ENCODE results near the gene NDUFS6.

The NDUFS6 gene

GRCh38 chr5:1801222-1801966, at the start of gene NDUFS6:
Gene NDUFS6, plus strand, starts transcription at chr5:1801407. Its CDS starts 11 bp downstream, at chr5:1801418.
- Histone ChIP-seq H3K9me3 (ENCODE audit: control insufficient read depth in 2 of 2, low read length in 2 of 2) (no peaks in the 10 kb centered on the region), H3K9ac (ENCODE audit: low read depth in 1 of 2, low read length in 2 of 2) (peak within 1 kb of the TSS; percentile 82 to 95), H3K4me3 (ENCODE audit: low read length in 2 of 2) (peak within 1 kb of the TSS; percentile 81 to 97), H3K27ac (ENCODE audit: low read depth in 2 of 2, low read length in 2 of 2) (peak within 1 kb of the TSS; percentile 79 to 81), H3K36me3 (ENCODE audit: control insufficient read depth in 2 of 2, insufficient read depth in 2 of 2, low read length in 2 of 2) (peaks cover 42 to 53% of the 10 kb centered on the region in 2 donors), H3K4me1 (ENCODE audit: control insufficient read depth in 2 of 2, insufficient read depth in 2 of 2, low read length in 2 of 2) (peaks cover 16 to 22% of the 10 kb centered on the region in 2 donors), H3K27me3 (ENCODE audit: control insufficient read depth in 2 of 2, insufficient read depth in 2 of 2, low read length in 2 of 2) (no peaks in the 10 kb centered on the region)

- Histone ChIP-seq H3K27me3 (ENCODE audit: control insufficient read depth in 2 of 2, insufficient read depth in 2 of 2, low read length in 2 of 2) (no peaks in the 10 kb centered on the region), H3K36me3 (ENCODE audit: control insufficient read depth in 2 of 2, insufficient read depth in 2 of 2, low read length in 2 of 2) (no peaks in the 10 kb centered on the region), H3K9me3 (ENCODE audit: control insufficient read depth in 2 of 2, low read length in 2 of 2) (no peaks in the 10 kb centered on the region), H3K4me1 (ENCODE audit: control insufficient read depth in 2 of 2, insufficient read depth in 2 of 2, low read length in 2 of 2) (no peaks in the 10 kb centered on the region), H3K9ac (ENCODE audit: low read depth in 1 of 2, low read length in 2 of 2) (no peak overlapping the region), H3K4me3 (ENCODE audit: low read length in 2 of 2) (no peak overlapping the region), H3K27ac (ENCODE audit: low read depth in 2 of 2, low read length in 2 of 2) (no peak overlapping the region)
Observed at GRCh38 chr5:1751864-1752822, 49.1 kb upstream of the NDUFS6 start.

- Histone ChIP-seq H3K4me3 (ENCODE audit: low read length in 2 of 2) (no peak overlapping the region), H3K9ac (ENCODE audit: low read depth in 1 of 2, low read length in 2 of 2) (no peak overlapping the region), H3K9me3 (ENCODE audit: control insufficient read depth in 2 of 2, low read length in 2 of 2) (no peaks in the 10 kb centered on the region), H3K4me1 (ENCODE audit: control insufficient read depth in 2 of 2, insufficient read depth in 2 of 2, low read length in 2 of 2) (no peaks in the 10 kb centered on the region), H3K27ac (ENCODE audit: low read depth in 2 of 2, low read length in 2 of 2) (no peak overlapping the region), H3K36me3 (ENCODE audit: control insufficient read depth in 2 of 2, insufficient read depth in 2 of 2, low read length in 2 of 2) (no peaks in the 10 kb centered on the region), H3K27me3 (ENCODE audit: control insufficient read depth in 2 of 2, insufficient read depth in 2 of 2, low read length in 2 of 2) (no peaks in the 10 kb centered on the region)
Observed at GRCh38 chr5:1752881-1753280, 48.3 kb upstream of the NDUFS6 start.

GRCh38 chr5:1753490-1753889, 47.7 kb upstream of the NDUFS6 start:
- no peak overlapping the region for H3K27ac ChIP-seq (ENCODE audit: low read depth in 2 of 2, low read length in 2 of 2)
- H3K9ac ChIP-seq (ENCODE audit: low read depth in 1 of 2, low read length in 2 of 2): no peak overlapping the region
- H3K9me3 ChIP-seq (ENCODE audit: control insufficient read depth in 2 of 2, low read length in 2 of 2): no peaks in the 10 kb centered on the region
- no peak overlapping the region for H3K4me3 ChIP-seq (ENCODE audit: low read length in 2 of 2)
- no peaks in the 10 kb centered on the region for H3K27me3 ChIP-seq (ENCODE audit: control insufficient read depth in 2 of 2, insufficient read depth in 2 of 2, low read length in 2 of 2)
- H3K36me3 ChIP-seq (ENCODE audit: control insufficient read depth in 2 of 2, insufficient read depth in 2 of 2, low read length in 2 of 2): no peaks in the 10 kb centered on the region
- no peaks in the 10 kb centered on the region for H3K4me1 ChIP-seq (ENCODE audit: control insufficient read depth in 2 of 2, insufficient read depth in 2 of 2, low read length in 2 of 2)

GRCh38 chr5:1754531-1755220, 46.5 kb upstream of the NDUFS6 start:
- Histone ChIP-seq H3K27ac (ENCODE audit: low read depth in 2 of 2, low read length in 2 of 2) (no peak overlapping the region), H3K9me3 (ENCODE audit: control insufficient read depth in 2 of 2, low read length in 2 of 2) (no peaks in the 10 kb centered on the region), H3K36me3 (ENCODE audit: control insufficient read depth in 2 of 2, insufficient read depth in 2 of 2, low read length in 2 of 2) (no peaks in the 10 kb centered on the region), H3K9ac (ENCODE audit: low read depth in 1 of 2, low read length in 2 of 2) (no peak overlapping the region), H3K4me3 (ENCODE audit: low read length in 2 of 2) (no peak overlapping the region), H3K4me1 (ENCODE audit: control insufficient read depth in 2 of 2, insufficient read depth in 2 of 2, low read length in 2 of 2) (no peaks in the 10 kb centered on the region), H3K27me3 (ENCODE audit: control insufficient read depth in 2 of 2, insufficient read depth in 2 of 2, low read length in 2 of 2) (no peaks in the 10 kb centered on the region)

GRCh38 chr5:1755321-1755949, 45.8 kb upstream of the NDUFS6 start:
- Histone ChIP-seq H3K36me3 (ENCODE audit: control insufficient read depth in 2 of 2, insufficient read depth in 2 of 2, low read length in 2 of 2) (no peaks in the 10 kb centered on the region), H3K9me3 (ENCODE audit: control insufficient read depth in 2 of 2, low read length in 2 of 2) (no peaks in the 10 kb centered on the region), H3K27ac (ENCODE audit: low read depth in 2 of 2, low read length in 2 of 2) (no peak overlapping the region), H3K27me3 (ENCODE audit: control insufficient read depth in 2 of 2, insufficient read depth in 2 of 2, low read length in 2 of 2) (no peaks in the 10 kb centered on the region), H3K4me1 (ENCODE audit: control insufficient read depth in 2 of 2, insufficient read depth in 2 of 2, low read length in 2 of 2) (no peaks in the 10 kb centered on the region), H3K4me3 (ENCODE audit: low read length in 2 of 2) (no peak overlapping the region), H3K9ac (ENCODE audit: low read depth in 1 of 2, low read length in 2 of 2) (no peak overlapping the region)

GRCh38 chr5:1756481-1756880, 44.7 kb upstream of the NDUFS6 start:
- Histone ChIP-seq H3K9ac (ENCODE audit: low read depth in 1 of 2, low read length in 2 of 2) (no peak overlapping the region), H3K9me3 (ENCODE audit: control insufficient read depth in 2 of 2, low read length in 2 of 2) (no peaks in the 10 kb centered on the region), H3K4me1 (ENCODE audit: control insufficient read depth in 2 of 2, insufficient read depth in 2 of 2, low read length in 2 of 2) (no peaks in the 10 kb centered on the region), H3K27me3 (ENCODE audit: control insufficient read depth in 2 of 2, insufficient read depth in 2 of 2, low read length in 2 of 2) (no peaks in the 10 kb centered on the region), H3K4me3 (ENCODE audit: low read length in 2 of 2) (no peak overlapping the region), H3K36me3 (ENCODE audit: control insufficient read depth in 2 of 2, insufficient read depth in 2 of 2, low read length in 2 of 2) (no peaks in the 10 kb centered on the region), H3K27ac (ENCODE audit: low read depth in 2 of 2, low read length in 2 of 2) (no peak overlapping the region)

- Histone ChIP-seq H3K4me1 (ENCODE audit: control insufficient read depth in 2 of 2, insufficient read depth in 2 of 2, low read length in 2 of 2) (no peaks in the 10 kb centered on the region), H3K4me3 (ENCODE audit: low read length in 2 of 2) (no peak overlapping the region), H3K27me3 (ENCODE audit: control insufficient read depth in 2 of 2, insufficient read depth in 2 of 2, low read length in 2 of 2) (no peaks in the 10 kb centered on the region), H3K27ac (ENCODE audit: low read depth in 2 of 2, low read length in 2 of 2) (no peak overlapping the region), H3K36me3 (ENCODE audit: control insufficient read depth in 2 of 2, insufficient read depth in 2 of 2, low read length in 2 of 2) (no peaks in the 10 kb centered on the region), H3K9ac (ENCODE audit: low read depth in 1 of 2, low read length in 2 of 2) (no peak overlapping the region), H3K9me3 (ENCODE audit: control insufficient read depth in 2 of 2, low read length in 2 of 2) (no peaks in the 10 kb centered on the region)
Observed at GRCh38 chr5:1757511-1757910, 43.7 kb upstream of the NDUFS6 start.

- no peaks in the 10 kb centered on the region for H3K4me1 ChIP-seq (ENCODE audit: control insufficient read depth in 2 of 2, insufficient read depth in 2 of 2, low read length in 2 of 2)
- no peak overlapping the region for H3K27ac ChIP-seq (ENCODE audit: low read depth in 2 of 2, low read length in 2 of 2)
- no peak overlapping the region for H3K4me3 ChIP-seq (ENCODE audit: low read length in 2 of 2)
- no peaks in the 10 kb centered on the region for H3K9me3 ChIP-seq (ENCODE audit: control insufficient read depth in 2 of 2, low read length in 2 of 2)
- H3K27me3 ChIP-seq (ENCODE audit: control insufficient read depth in 2 of 2, insufficient read depth in 2 of 2, low read length in 2 of 2): no peaks in the 10 kb centered on the region
- no peak overlapping the region for H3K9ac ChIP-seq (ENCODE audit: low read depth in 1 of 2, low read length in 2 of 2)
- H3K36me3 ChIP-seq (ENCODE audit: control insufficient read depth in 2 of 2, insufficient read depth in 2 of 2, low read length in 2 of 2): no peaks in the 10 kb centered on the region
Observed at GRCh38 chr5:1758574-1758973, 42.6 kb upstream of the NDUFS6 start.

Data from mucosa of rectum (tissue), 2 donors.